SK-N-SH treated with all-trans-retinoic acid at 6 μM for 48 hours (cell line): ENCODE results near the gene SNAPC4.

Experiments used
- ATAC-seq: fragments of 200-7000 bp; cut with Tn5 transposase; 3 replicates; pipeline ENCODE4 v1.9.1; 2020; ENCODE audit warnings: mild to moderate bottlenecking, moderate library complexity
- ARNTL ChIP-seq: fragments of 450-650 bp; formaldehyde crosslinking; IDR thresholded peaks from 2 replicates; pipeline ENCODE4 v1.5.0; 2020; ENCODE audit warnings: low read depth, mild to moderate bottlenecking, moderate library complexity, borderline replicate concordance
- BACH2 ChIP-seq: fragments of 250-450 bp; sonication (Bioruptor Pico); IDR thresholded peaks from 2 replicates; pipeline ENCODE4 v1.9.0; 2021; ENCODE audit warnings: mild to moderate bottlenecking, borderline replicate concordance
- CREB5 ChIP-seq: fragments of 250-450 bp; sonication (Bioruptor Pico); IDR thresholded peaks from 2 replicates; pipeline ENCODE4 v1.5.1; 2020; ENCODE audit warnings: low read depth, mild to moderate bottlenecking, moderate library complexity
- CSDC2 ChIP-seq: fragments of 250-450 bp; sonication (Bioruptor Pico); IDR thresholded peaks from 2 replicates; pipeline ENCODE4 v1.5.0; 2020; ENCODE audit warnings: mild to moderate bottlenecking, moderate library complexity
- ESRRG ChIP-seq: fragments of 250-450 bp; sonication (Bioruptor Pico); IDR thresholded peaks from 2 replicates; pipeline ENCODE4 v1.6.1; 2021; ENCODE audit warnings: mild to moderate bottlenecking
- GLIS3 ChIP-seq: fragments of 250-450 bp; sonication (Bioruptor Pico); IDR thresholded peaks from 2 replicates; pipeline ENCODE4 v1.5.0; 2020; ENCODE audit warnings: mild to moderate bottlenecking, moderate library complexity
- ISL1 ChIP-seq: fragments of 250-450 bp; sonication (Bioruptor Pico); IDR thresholded peaks from 2 replicates; pipeline ENCODE4 v2.1.2; 2022; ENCODE audit warnings: mild to moderate bottlenecking, moderate library complexity
- OSR1 ChIP-seq: fragments of 250-450 bp; sonication (Bioruptor Pico); IDR thresholded peaks from 2 replicates; pipeline ENCODE4 v1.8.0; 2022; ENCODE audit warnings: moderate library complexity, mild to moderate bottlenecking, inconsistent platforms
- PATZ1 ChIP-seq: fragments of 250-450 bp; sonication (Bioruptor Pico); IDR thresholded peaks from 2 replicates; pipeline ENCODE4 v1.8.0; 2020; ENCODE audit warnings: mild to moderate bottlenecking, moderate library complexity, borderline replicate concordance
- PPARA ChIP-seq: fragments of 250-450 bp; sonication (Bioruptor Pico); IDR thresholded peaks from 2 replicates; pipeline ENCODE4 v1.5.0; 2020; ENCODE audit warnings: mild to moderate bottlenecking, borderline replicate concordance
- RARB ChIP-seq: fragments of 250-450 bp; sonication (Bioruptor Pico); IDR thresholded peaks from 2 replicates; pipeline ENCODE4 v1.8.0; 2021; ENCODE audit warnings: mild to moderate bottlenecking, moderate library complexity
- SNAI2 ChIP-seq: fragments of 250-450 bp; sonication (Bioruptor Pico); IDR thresholded peaks from 2 replicates; pipeline ENCODE4 v1.5.0; 2020; ENCODE audit warnings: mild to moderate bottlenecking, moderate library complexity
- TCF4 ChIP-seq: fragments of 250-450 bp; sonication (Bioruptor Pico); IDR thresholded peaks from 2 replicates; pipeline ENCODE4 v1.8.0; 2021; ENCODE audit warnings: mild to moderate bottlenecking, moderate library complexity, borderline replicate concordance
- TSHZ2 ChIP-seq: fragments of 250-450 bp; sonication (Bioruptor Pico); IDR thresholded peaks from 2 replicates; pipeline ENCODE4 v1.5.0; 2020; ENCODE audit warnings: mild to moderate bottlenecking, moderate library complexity
- ZC3H10 ChIP-seq: fragments of 250-450 bp; sonication (Bioruptor Pico); IDR thresholded peaks from 2 replicates; pipeline ENCODE4 v1.5.1; 2021; ENCODE audit warnings: mild to moderate bottlenecking, moderate library complexity
- ZFP3 ChIP-seq: fragments of 250-450 bp; sonication (Bioruptor Pico); IDR thresholded peaks from 2 replicates; pipeline ENCODE4 v1.5.0; 2020; ENCODE audit warnings: mild to moderate bottlenecking, moderate library complexity
- ZFP30 ChIP-seq: fragments of 450-650 bp; formaldehyde crosslinking; IDR thresholded peaks from 2 replicates; pipeline ENCODE4 v1.5.0; 2022; ENCODE audit warnings: mild to moderate bottlenecking, moderate library complexity
- ZNF565 ChIP-seq: fragments of 450-650 bp; formaldehyde crosslinking; conservative IDR thresholded peaks from 2 replicates; pipeline ENCODE4 v1.5.0; 2020; ENCODE audit warnings: low read depth, mild to moderate bottlenecking, moderate library complexity
- ZNF70 ChIP-seq: fragments of 450-650 bp; formaldehyde crosslinking; IDR thresholded peaks from 2 replicates; pipeline ENCODE4 v1.5.0; 2020; ENCODE audit warnings: mild to moderate bottlenecking, moderate library complexity
- ZNF8 ChIP-seq: fragments of 450-650 bp; formaldehyde crosslinking; IDR thresholded peaks from 2 replicates; pipeline ENCODE4 v1.5.0; 2020; ENCODE audit warnings: mild to moderate bottlenecking, moderate library complexity
- TF ChIP-seq, protein P1 (sequence below): fragments of 250-450 bp; sonication (Bioruptor Pico); IDR thresholded peaks from 2 replicates; pipeline ENCODE4 v1.8.0; 2021; ENCODE audit warnings: low read depth, mild to moderate bottlenecking, moderate library complexity, borderline replicate concordance
- TF ChIP-seq, protein P2 (sequence below): fragments of 250-450 bp; sonication (Bioruptor Pico); IDR thresholded peaks from 2 replicates; pipeline ENCODE4 v1.5.1; 2021; ENCODE audit warnings: mild to moderate bottlenecking, moderate library complexity

Gene SNAPC4

DNA sequence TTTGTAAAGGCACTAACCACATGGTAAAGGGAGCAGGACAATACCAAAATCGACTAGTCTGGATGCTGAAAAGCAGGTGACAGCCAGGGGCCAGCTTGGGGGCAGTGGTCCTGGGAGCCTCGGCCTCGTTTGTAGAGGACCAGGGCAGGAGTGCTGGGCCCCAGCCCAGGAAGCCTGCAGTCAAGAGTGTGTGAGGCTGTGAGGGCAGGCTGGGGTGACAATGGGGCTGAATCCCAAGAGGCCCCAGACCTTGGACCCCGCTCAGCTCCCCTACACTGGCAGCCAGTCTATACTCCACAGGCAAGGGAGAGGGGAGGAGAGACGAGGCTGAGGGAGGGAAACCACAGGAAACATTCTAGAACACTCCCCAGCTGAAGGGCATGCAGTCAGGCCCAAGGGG, 42.3 kb upstream of the SNAPC4 start:
- TF ChIP-seq TCF4 (CRISPR knock-in tag) (no peak), ZFP30 (CRISPR knock-in tag) (no peak), ISL1 (CRISPR knock-in tag) (no peak), CSDC2 (CRISPR knock-in tag) (no peak), PPARA (CRISPR knock-in tag) (no peak), TSHZ2 (no peak), RARB (CRISPR knock-in tag) (no peak), BACH2 (no peak), SNAI2 (CRISPR knock-in tag) (no peak), ZNF8 (CRISPR knock-in tag) (no peak), CREB5 (no peak), ZFP3 (CRISPR knock-in tag) (no peak), OSR1 (CRISPR knock-in tag) (no peak), ZNF70 (CRISPR knock-in tag) (no peak), GLIS3 (CRISPR knock-in tag) (no peak), ZC3H10 (no peak), ZNF565 (CRISPR knock-in tag) (no peak), PATZ1 (CRISPR knock-in tag) (no peak)
- TF ChIP-seq, protein P1, sequence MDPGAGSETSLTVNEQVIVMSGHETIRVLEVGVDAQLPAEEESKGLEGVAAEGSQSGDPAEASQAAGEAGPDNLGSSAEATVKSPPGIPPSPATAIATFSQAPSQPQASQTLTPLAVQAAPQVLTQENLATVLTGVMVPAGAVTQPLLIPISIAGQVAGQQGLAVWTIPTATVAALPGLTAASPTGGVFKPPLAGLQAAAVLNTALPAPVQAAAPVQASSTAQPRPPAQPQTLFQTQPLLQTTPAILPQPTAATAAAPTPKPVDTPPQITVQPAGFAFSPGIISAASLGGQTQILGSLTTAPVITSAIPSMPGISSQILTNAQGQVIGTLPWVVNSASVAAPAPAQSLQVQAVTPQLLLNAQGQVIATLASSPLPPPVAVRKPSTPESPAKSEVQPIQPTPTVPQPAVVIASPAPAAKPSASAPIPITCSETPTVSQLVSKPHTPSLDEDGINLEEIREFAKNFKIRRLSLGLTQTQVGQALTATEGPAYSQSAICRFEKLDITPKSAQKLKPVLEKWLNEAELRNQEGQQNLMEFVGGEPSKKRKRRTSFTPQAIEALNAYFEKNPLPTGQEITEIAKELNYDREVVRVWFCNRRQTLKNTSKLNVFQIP = no peak
- ATAC-seq = no peak

- ATAC-seq = no peak
- TF ChIP-seq ZFP3 (CRISPR knock-in tag) (no peak), TSHZ2 (no peak), ZC3H10 (no peak), OSR1 (CRISPR knock-in tag) (no peak), BACH2 (no peak), ARNTL (CRISPR knock-in tag) (no peak), TCF4 (CRISPR knock-in tag) (no peak), ESRRG (no peak)
- TF ChIP-seq, protein P2, sequence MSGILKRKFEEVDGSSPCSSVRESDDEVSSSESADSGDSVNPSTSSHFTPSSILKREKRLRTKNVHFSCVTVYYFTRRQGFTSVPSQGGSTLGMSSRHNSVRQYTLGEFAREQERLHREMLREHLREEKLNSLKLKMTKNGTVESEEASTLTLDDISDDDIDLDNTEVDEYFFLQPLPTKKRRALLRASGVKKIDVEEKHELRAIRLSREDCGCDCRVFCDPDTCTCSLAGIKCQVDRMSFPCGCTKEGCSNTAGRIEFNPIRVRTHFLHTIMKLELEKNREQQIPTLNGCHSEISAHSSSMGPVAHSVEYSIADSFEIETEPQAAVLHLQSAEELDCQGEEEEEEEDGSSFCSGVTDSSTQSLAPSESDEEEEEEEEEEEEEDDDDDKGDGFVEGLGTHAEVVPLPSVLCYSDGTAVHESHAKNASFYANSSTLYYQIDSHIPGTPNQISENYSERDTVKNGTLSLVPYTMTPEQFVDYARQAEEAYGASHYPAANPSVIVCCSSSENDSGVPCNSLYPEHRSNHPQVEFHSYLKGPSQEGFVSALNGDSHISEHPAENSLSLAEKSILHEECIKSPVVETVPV = no peak
- TF ChIP-seq, protein P1 = no peak
These were observed 41.8 kb upstream of the SNAPC4 start for GRCh38 chr9:136441681-136442245.
